CD4-positive, alpha-beta T cell treated with Interleukin-1 beta for 1 hour (primary cell): ENCODE measurements around the gene NFATC2.

ENCODE experiments used
- DNase-seq, 2 donors: peaks; one replicate each; pipeline ENCODE4 v3.0.0-alpha.2; 2020 to 2022

NFATC2 gene

DNA sequence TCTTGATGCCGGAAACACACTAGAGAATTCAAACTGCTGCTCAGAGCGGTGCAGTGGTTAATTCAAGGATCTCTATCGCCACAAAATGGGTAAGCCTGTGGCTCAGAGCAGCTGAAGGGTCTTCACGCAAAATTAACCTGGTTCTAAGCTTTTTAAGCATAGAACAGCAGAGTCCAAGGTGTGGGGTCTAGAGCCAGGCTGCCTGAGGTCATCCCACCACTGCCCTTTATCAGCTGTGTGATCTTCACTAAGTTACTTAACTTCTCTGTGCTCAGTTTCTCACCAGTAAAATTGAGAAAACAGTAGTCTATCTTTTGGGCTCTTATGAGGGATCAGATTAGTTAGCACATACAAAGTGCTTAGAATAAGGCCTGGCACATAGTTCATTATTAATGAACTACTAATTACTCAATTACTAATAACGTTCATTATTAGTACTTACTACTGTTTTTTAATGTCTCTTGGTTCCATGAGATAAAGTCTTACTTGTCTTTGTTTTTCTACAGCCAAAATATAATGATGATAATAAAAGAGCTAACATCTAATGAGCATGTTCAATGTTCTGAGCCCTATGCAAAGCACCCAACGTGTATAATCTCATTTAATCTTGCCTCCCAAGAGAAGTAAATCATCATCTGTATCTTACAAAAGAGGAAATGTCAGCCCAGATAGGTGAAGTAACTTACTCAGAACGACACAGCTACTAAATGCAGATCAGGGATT, 92.9 kb downstream of the NFATC2 start:
- DNase-seq = no peak

DNA sequence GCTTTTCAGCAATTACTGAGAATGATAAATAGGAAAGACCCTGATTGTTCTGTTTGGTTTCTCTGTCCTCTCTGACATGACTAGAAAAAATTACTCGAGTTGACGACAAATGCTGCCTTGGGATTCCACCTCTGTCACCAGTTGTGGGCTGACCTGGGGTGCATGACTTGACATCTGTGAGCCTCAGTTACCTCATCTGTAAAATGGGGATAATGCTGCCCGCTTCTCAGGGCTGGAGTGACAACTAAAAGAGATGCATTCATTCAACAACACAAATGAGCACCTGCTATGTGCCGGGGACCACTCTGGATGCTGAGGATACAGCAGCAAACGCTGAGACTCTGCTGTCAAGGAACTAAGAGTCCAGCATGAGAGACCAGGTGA, 94.8 kb downstream of the NFATC2 start:
- no peak for DNase-seq

DNA sequence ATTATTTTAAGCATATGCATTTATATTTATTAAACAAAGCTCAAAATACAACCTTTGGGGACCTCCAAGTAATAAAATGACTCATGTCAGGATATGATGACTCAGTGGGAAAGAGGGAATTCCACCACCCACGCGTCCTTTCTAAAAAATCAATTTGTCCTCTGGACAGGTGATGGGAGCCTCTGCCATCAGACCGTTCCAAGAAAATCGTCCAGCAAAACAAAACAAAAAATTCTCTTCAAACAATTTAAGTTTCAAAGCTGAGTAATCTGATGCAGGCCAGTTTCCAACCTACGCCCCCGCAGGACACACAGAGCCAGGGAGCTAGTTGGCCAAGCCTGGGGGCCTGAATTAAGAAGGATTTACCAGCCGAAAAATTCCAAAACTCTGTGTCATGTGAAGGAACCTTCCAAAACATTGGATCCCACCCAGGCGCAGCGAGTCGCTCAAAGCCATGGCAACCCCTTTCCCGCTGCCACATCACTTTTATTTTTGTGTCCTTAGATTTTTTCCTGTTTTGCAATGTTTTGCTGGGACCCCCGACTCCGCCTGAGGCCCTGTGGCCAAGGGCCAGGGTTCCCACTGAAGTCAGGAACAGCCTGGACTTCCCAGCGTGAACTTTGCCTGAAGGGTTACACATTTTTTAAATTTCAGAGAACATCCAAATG, 95.3 kb downstream of the NFATC2 start:
- no peak for DNase-seq

DNA sequence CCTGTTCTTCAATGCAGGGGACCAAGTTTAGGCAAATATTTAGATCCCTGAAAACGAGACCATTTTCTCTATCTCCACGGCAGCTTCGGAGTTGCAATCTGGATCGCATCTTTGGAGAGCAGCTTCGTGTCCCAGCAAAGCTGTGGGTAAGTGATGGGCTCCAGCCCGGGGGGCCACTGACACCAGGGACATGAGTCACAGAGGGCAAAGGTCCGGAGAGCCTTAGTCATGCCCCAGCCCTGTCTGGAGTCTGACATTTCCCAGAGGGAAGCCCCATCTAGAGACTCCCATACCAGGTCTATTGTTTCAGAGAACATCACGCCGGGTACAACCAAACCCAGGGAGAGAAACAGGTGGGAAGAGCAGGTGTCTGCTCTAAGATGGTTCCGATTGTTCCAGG, 95.9 kb downstream of the NFATC2 start:
- DNase-seq = no peak

DNA sequence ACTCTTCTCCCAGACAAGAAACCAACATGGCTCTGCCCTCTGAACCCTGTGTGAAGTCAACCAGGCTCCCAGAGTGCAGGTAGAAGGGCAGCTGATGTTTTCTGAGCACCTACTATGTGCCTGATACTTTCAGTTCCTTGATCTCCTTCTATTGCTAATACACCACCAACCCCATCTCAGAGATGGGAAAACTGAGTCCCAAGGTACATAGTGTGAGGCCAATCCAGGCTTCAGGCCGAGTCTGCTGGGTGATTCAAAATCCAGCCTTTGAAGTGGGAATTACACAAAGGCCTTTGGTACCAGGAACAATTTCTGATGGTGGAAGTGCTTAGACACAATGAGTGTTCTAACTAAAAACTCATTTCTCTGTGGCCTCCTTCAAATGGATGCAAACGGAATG, 96.3 kb downstream of the NFATC2 start:
- DNase-seq = no peak

DNA sequence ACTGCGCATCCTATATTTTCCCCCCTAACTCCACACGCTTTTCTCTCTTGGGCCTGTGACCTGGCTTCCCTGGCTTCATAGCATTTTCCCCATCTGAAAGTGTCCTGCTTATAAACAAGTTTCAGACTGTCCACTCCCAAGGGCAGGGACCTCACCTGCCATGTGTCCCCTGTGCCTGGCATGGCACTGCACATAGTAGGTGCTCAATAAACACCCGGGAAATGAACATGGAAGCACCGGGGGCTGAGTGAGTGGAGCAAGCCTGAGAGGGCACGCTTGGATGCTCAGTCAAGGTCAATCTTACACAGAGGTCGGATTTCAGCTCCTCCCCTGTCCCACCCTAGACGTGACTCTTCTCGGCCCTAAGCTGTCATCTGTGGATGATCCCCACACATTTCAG, 96.9 kb downstream of the NFATC2 start:
- no peak for DNase-seq

DNA sequence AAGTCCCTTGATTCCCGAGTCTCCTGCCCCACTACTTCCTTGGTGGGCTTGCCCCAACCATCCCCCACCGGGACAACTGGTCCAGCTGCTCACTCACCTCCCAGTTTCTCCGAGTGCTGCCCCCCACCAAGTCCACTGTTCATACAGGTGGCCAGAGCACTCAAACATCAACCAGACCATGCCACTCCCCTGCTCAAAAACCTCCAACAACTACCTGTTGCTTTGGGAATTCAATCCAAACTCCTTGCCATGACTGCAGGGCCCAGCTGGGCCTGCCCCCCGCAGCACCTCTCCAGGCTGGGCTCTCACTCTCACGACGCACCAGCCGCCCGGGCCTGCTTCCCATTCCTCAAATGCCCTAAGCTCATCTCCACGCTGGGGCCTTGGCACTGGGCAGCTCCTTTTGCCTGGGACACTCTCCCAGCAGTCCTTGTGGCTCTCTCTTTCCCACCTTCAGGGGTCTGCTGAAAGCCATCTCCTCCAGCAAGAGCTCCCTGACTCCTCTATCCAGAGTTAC, 97.5 kb downstream of the NFATC2 start:
- DNase-seq = no peak

DNA sequence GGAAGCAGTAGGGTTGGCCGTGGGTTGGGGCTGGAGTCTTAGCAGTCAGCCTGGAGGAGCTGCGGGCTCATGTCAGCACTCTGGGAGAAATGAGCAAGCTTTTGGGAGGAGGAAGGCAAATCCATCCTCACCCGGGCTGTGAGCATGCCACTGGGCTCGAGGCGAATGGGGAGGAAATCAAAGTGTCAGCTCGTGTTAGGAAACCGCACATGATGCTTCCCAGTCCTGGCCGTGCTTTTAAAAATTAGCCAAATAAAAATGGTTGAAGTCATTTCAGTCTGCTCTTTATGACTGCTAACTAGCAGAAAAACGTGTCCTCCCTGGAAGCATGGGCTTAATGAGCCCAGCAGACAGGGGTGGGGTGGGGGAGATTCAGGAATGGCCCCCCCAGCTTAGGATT, 98.1 kb downstream of the NFATC2 start:
- no peak for DNase-seq

DNA sequence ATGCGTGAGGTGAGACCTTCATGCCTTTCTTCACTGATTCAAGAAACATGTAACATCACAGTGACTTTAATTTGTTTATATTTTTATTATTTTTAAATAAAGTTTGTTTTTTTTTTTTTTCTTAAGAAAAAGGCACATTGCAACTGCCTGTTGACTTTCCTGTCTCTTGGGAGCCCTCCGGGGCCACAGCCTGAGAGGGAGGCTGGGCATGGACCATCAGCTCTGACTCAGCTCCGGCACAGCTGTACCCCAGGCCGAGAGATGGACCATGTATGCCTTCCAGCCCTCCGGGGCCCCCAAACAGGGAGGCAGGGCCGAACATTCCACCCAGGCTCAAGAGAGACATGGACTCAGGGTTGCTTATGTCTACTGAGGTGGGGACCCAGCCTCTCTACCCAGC, 99.9 kb downstream of the NFATC2 start:
- DNase-seq = no peak

DNA sequence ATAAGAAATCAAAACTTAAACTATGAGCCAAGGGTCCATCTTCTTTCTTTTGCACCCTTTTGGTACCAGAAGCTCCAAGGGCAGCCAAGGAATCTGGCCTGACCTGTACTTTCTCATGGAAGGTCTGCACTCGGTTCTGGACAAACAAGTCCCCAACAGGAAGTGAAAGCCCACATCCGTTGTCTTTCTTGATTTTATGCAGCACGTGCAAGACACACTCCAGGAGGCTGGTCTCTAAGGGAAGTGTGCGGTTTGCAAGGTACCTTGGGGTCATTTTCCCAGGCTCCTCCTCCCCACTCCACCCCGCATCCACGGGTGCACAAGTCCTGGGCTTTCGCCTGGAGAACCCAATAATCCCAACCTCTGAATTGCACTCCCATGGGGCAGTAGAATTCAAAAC, 101.9 kb downstream of the NFATC2 start:
- DNase-seq = no peak

DNA sequence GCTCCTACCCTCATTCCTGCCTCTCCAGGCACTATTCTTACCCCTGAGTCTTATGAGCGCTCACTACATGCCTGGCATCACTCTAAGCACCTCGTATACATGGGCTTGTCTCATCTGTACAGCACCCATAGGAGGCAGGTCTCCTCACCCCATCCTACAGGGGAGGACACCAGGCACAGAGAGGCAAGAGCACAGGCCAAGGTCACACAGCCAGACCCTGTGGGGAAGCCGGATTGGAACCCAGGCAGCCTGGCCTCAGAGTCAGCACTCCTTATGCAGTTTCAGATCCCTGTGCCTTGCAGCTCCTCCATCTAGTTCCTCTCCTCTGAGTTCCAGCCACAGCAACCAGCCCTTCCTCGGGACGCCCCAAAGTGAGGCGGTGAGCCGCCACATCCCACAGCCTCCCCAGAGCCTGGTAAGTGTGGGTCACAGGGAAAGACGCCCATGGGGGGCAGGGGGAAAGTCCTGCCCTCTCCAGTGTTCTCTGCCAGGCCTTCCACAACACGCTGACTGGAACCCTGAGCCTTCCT, 103.3 kb downstream of the NFATC2 start:
- no peak for DNase-seq

DNA sequence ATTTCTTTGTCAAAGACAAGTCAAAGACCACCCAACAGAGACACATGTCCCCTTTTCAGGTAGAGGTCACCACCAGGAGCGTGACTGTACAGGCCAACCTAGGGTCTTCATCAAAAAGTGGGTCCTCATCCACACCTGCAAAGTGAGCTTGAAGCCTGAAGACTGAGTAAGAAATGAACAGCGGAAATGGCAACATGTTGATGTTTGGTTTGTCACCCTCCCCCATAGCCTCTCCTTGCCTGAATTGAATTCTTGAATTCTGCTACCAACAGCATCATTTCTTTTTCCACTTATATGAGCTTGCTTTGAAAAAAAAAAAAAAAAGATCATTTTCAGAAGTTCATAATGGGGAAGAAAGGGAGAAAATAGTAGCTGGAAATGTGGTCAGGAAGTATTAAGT, 104.4 kb downstream of the NFATC2 start:
- no peak for DNase-seq

DNA sequence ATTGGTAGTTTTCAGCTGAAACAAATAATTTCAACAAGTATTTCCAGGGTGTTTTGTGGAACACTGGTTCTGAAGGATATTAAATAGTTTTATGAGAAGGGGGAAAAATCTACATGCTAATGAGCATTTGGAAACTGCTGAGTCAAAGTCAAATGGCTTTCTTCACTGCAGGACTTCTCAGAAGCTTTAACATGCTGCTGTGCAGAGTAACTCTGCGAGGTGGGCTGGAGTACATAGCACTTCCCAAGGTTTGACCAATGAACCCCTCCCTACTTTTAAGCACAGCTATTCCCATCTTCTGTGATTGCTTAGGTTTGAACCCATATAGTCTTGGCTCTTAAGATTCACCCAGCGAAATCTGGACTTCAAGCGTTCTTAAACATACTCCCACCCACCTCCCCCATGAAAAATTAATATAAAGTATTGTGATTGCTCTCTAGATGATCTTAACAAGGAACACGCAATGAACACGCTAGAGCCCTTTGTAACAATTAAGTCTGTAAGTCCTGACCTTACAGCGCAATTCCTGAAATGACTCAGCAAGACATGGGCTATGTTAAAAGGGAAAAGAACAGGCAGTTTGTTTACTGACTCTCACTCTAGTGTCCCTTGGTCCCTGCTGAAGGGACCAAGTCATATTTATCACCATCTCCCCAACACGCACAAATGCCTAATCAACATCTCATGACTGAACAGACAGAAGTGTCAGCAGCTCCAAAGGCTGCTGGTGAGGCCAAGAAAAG, 105.2 kb downstream of the NFATC2 start:
- no peak for DNase-seq

DNA sequence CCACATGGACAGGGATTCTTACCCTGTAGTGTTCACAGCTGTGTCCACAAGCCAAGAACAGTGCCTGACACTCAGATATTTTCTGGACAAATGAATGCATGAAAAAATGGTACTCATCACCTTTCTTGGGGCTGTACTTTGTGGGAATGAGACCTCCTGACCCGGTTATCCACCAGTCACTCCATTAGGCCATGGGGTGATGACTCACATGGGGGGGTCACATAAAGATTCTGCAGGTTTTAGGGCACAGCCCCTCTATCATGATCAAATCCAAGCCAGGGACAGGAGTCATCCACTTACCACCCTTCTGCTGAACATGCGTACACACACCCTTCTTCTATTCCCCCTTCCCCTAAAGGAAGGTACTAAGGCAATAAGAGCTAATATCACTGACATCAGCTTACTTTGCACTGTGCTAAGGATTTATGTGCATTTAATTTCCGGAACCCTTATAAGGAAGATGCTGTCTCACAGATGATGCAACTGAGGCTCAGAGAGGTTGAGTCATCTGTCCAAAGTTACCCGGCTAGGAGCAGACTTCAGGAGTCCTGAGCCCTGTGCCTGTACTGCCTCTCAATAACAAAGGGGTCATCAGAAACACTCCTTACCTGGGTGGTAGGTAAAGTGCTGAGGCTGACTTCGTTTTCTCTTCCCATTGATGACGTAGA, 107.8 kb downstream of the NFATC2 start:
- DNase-seq = no peak

DNA sequence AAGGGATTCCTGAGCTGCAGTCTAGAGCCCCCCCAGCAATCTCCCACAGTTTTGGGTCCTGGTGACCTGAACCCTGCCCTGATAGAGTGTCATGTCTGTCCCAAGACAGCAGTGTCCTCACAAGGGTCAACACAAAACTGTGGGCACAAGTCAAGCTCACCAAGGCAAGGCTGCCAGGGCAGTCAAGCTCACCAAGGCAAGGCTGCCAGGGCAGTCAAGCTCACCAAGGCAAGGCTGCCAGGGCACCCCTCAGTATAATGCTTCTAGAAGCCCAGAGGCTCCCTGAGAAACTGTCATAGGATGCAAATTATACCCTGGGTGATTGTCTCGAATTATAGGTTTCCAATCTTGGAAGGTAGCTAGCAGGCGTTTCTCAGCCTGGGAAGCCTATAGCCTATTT, 108.5 kb downstream of the NFATC2 start:
- DNase-seq = no peak

DNA sequence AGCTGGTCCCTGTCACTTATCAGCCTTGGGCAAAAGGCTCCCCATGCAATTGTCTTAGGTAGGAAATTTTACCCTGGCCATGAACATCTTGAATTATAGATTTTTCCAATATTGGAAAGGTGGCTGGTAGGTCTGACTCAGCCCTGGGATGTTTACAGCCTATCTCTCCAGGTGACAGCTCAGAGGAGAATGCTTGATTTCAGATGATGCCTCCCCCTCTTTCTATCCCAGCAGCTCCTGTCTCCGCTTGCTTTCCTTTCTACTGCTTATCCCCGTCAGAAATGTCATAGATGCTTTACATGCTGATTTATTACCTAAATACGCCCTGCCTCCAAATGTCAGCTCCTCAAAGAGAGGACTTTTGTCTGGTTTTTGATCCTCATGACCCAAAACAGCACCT, 109.6 kb downstream of the NFATC2 start:
- DNase-seq = no peak

DNA sequence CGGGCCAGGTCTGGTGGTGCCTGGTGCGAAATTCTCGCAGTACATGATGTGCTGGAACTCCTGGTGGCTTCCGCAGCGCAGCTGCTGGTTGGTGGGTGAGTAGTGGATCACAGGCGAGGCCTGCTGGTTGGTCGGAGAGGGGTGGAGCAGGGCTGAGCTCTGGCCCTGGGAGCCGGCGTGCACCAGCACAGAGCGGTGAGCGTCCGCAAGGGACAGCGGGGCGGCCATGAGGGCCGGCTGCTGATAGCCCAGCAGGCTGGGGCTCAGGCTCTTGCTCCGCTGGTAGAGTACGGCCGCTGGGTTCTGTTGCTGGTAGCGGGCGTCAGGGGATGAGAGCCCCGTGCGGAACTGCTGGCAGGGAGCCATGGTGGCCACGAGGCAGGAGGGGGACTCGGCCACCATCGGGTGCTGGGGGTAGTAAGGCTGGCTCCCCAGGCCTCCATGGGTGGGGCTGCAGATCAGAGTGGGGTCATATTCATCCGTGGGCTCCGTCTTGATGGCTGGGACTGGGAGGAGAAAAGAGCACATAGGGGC, 110.2 kb downstream of the NFATC2 start:
- DNase-seq = no peak

DNA sequence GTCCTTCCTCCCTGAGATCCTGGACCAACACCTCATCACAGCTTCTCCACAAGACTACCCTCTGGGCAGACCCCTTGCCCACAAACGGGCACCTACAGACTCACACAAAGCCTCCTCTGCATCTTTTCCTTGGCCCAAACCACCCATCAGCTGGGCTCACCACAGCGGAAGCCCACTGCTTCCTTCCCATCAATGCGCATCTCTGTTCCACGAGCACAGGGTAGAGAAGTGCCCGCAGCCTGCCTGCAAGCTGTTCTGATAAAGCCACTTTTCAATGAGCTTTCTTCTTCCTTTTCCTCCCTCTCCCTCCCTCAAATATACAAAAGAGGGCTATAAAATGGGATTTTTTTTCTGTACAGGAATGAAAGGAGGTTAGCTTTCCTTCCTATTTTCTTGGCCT, 111.2 kb downstream of the NFATC2 start:
- DNase-seq = no peak

DNA sequence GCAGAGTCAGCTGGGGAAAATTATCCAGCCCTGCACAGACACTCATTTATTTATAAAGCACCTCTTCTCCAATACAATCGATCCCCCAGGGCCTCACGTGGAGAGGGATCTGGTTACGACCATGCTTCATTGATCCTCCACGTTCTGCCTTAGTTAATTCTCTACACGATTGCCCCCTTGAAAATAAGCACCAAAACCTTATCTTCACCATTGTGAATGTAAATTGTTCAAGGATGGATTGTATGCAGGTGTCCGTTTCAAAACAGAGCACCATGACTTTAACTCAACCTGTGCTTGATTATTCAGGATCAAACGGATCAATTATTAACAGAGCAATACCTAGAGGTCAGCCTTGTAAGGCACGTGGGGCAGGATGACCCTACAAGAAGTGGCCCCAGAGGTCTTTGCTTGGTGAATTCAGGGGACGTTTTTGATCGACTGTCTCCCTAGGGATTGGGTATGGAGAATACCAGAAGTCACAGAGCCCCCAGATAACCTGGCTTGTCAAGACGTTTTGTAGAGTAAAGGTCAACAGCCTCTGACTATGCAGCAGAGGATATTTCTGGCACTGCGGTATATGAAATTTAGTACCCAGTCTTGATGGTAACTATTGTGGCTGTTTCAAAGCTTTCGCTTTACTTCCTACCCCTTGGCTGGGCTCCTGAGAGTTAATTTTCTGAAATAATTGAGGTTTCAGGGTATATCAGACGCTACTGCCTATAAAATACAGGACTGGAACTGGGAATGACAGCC, 112.1 kb downstream of the NFATC2 start:
- DNase-seq = no peak

DNA sequence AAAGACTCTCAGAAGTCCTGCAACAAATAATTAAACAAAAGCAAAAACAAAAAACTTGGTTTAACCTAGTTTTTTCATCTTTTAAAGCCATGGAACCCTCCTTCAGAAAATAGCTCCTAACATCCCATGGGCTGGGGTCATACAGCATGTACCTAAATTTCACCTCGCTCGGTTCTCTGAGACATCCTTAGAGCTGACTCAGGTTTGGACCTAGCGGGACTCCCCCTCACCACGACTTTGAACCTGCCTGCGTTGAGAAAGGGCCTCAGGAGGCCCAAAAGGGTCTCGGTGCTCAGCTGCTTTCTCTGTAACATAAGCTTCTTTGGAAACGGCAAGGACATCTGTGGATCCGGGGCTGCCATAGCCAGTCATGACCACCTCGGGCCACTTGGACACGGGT, 112.8 kb downstream of the NFATC2 start:
- DNase-seq = no peak

DNA sequence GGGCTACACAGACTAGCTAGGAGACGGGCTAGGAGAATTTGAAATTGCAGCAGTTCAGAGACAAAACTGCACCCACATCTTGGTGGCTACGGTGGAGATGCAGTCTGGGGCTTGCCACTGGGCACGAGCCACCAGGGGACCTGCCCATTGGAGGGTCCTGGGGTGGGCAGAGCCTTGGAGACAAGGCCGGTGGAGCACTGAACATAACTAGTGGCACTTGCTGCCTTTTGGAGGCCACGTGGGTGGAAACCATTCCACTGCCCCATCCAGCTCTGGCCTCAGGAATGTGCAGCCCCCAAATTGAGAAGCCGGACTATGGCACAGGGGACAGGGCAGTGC, 113.4 kb downstream of the NFATC2 start:
- no peak for DNase-seq
